H1 (cell line): Measurements from ENCODE around the gene DENND2D. TPM values are rescaled to one million over a fixed set of nuclear protein-coding genes. Genes with fewer than 3 reads are reported as not detected.

Experiments used
- BCL11A ChIP-seq, 2 experiments: IDR thresholded peaks; one replicate each; pipeline ENCODE4 v1.6.1; 2011; ENCODE audit warnings: low read depth in 2 of 2, low read length in 2 of 2, mild to moderate bottlenecking in 2 of 2
- BRCA1 ChIP-seq: IDR thresholded peaks from 2 replicates; pipeline ENCODE4 v1.6.1; 2012; ENCODE audit warnings: low read depth, low read length, improper control_type of control experiment
- POLR2A ChIP-seq, 2 experiments: IDR thresholded peaks; 1 replicate in 1 of 2; 2 replicates in 1 of 2; pipeline ENCODE4 v1.6.1; 2011; ENCODE audit warnings: low read depth in 2 of 2, low read length in 2 of 2, mild to moderate bottlenecking in 2 of 2; ENCODE audit errors: control extremely low read depth in 1 of 2
- RFX5 ChIP-seq: IDR thresholded peaks from 2 replicates; pipeline ENCODE4 v1.6.1; 2011; ENCODE audit warnings: low read depth, low read length, improper control_type of control experiment, borderline replicate concordance
- TAF1 ChIP-seq: IDR thresholded peaks from 2 replicates; pipeline ENCODE4 v1.6.1; 2011; ENCODE audit warnings: mild to moderate bottlenecking, low read depth, low read length
- polyA plus RNA-seq, 7 experiments: library from polyadenylated mRNA; depleted of rRNA in 3 of 7; stranded (reverse) in 5 of 7; unstranded in 2 of 7; fragments of >200 nt in 5 of 7; fragments of 200-250 nt in 2 of 7; gene quantifications; 1 replicate in 5 of 7; 2 replicates in 1 of 7; 4 replicates in 1 of 7; pipeline versions ENCODE4 v1.2.1 to v1.2.3, GENCODE V29; 2011 to 2013; ENCODE audit warnings: missing spikeins in 2 of 7, mixed read lengths in 2 of 7
- total RNA-seq: library from RNA; stranded (reverse); fragmentation: NEBNext Ultra II Directional; extraction: Animal tissue kit (Norgen Biotek cat#: 25700); gene quantifications from 2 replicates; pipeline ENCODE4 v1.2.1, GENCODE V29; 2021

DENND2D gene
- total and polyA plus RNA-seq, 2 of the 8 experiments (the other 6 are each of a cell fraction or from before 2014, with no cell fraction given) = 0.58 to 1.6 TPM

DNA sequence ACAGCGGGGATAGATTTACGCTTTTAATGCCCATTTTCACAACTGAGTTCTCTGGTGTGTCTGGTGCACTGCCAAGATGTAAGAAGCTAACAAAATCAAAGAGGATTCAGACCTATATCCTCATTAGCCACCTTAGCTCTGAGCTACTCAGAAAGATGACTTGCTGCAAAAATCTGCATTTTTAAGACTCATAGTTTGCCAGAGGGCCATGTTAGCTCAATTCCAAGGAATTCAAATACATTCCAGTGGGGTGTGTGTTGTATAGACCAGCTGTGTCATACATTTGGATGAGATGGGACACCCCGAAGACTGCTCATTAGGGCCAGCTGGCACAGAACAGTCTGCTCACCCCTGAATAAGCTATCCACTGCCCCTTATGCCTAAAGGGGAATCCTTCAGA, 8.9 kb downstream of the DENND2D start (continued):
- TF ChIP-seq RFX5 = no peak
- TF ChIP-seq POLR2A (IDR thresholded peaks at IDR 0.05; ENCODE audit: control extremely low read depth in 1 of 2, low read depth in 2 of 2, low read length in 2 of 2) = no peak
- TF ChIP-seq BRCA1 = no peak
- no peak for TF ChIP-seq TAF1
- TF ChIP-seq BCL11A (IDR thresholded peaks at IDR 0.05; ENCODE audit: low read depth in 2 of 2, low read length in 2 of 2) = no peak
